Neural cell (in vitro differentiated cells): ENCODE measurements around the gene PPP1R13B. TPM values are rescaled to one million over a fixed set of nuclear protein-coding genes. Genes with fewer than 3 reads are reported as not detected.

Experiments
- H2AFZ ChIP-seq: fragments of 200-600, 300-800 bp; sonication (generic), shearing (Covaris generic); 2 replicates; pipeline ENCODE4 v1.6.0; 2014; ENCODE audit warnings: low read depth, mild to moderate bottlenecking, antibody characterized with exemption, low read length, moderate library complexity
- H3F3A ChIP-seq: fragments of 200-600 bp; shearing (Covaris generic); 2 replicates; pipeline ENCODE4 v1.6.1; 2016; ENCODE audit warnings: mild to moderate bottlenecking, moderate library complexity, mixed read lengths, antibody characterized with exemption, low read length; ENCODE audit not compliant: insufficient read depth, poor library complexity, severe bottlenecking
- H3K27ac ChIP-seq: fragments of 200-600, 300-800 bp; sonication (generic), shearing (Covaris generic); 2 replicates; pipeline ENCODE4 v1.5.1; 2014; ENCODE audit warnings: mild to moderate bottlenecking, low read length, moderate library complexity
- H3K27me3 ChIP-seq: fragments of 300-800, 200-600 bp; sonication (generic), shearing (Covaris generic); 2 replicates; pipeline ENCODE4 v1.6.0; 2014; ENCODE audit warnings: mild to moderate bottlenecking, low read depth, low read length, moderate library complexity; ENCODE audit not compliant: insufficient read depth
- H3K36me3 ChIP-seq: fragments of 300-800, 200-600 bp; sonication (generic), shearing (Covaris generic); 2 replicates; pipeline ENCODE4 v1.5.1; 2014; ENCODE audit warnings: mild to moderate bottlenecking, antibody characterized with exemption, low read length, moderate library complexity; ENCODE audit not compliant: insufficient read depth
- H3K4me2 ChIP-seq: fragments of 300-800, 200-600 bp; sonication (generic), shearing (Covaris generic); 2 replicates; pipeline ENCODE4 v1.6.0; 2014; ENCODE audit warnings: mild to moderate bottlenecking, low read length
- H3K4me3 ChIP-seq: fragments of 300-800, 200-600 bp; sonication (generic), shearing (Covaris generic); 2 replicates; pipeline ENCODE4 v1.5.1; 2014; ENCODE audit warnings: mild to moderate bottlenecking, low read length, moderate library complexity
- H3K79me2 ChIP-seq: fragments of 200-600 bp; shearing (Covaris generic); replicated peaks from 2 replicates; pipeline ENCODE4 v1.6.0; 2014; ENCODE audit warnings: mild to moderate bottlenecking, low read length, moderate library complexity; ENCODE audit not compliant: insufficient read depth
- H3K9ac ChIP-seq: fragments of 300-800, 200-600 bp; sonication (generic), shearing (Covaris generic); 2 replicates; pipeline ENCODE4 v1.6.1; 2016; ENCODE audit warnings: mild to moderate bottlenecking, low read length, mixed read lengths
- H3K9me2 ChIP-seq: fragments of 200-600 bp; shearing (Covaris generic); 2 replicates; pipeline ENCODE4 v1.6.1; 2016; ENCODE audit warnings: mild to moderate bottlenecking, low read length, mixed read lengths; ENCODE audit not compliant: insufficient read depth
- H3K9me3 ChIP-seq: fragments of 200-600, 300-800 bp; sonication (generic), shearing (Covaris generic); 2 replicates; pipeline ENCODE4 v1.6.1; 2016; ENCODE audit warnings: mild to moderate bottlenecking, mixed run types, low read length, moderate library complexity, mixed read lengths
- H4K20me1 ChIP-seq: fragments of 200-600 bp; shearing (Covaris generic); 2 replicates; pipeline ENCODE4 v1.6.1; 2016; ENCODE audit warnings: mild to moderate bottlenecking, mixed run types; ENCODE audit not compliant: insufficient read depth
- EP300 ChIP-seq: fragments of 450-650 bp; conservative IDR thresholded peaks from 2 replicates; pipeline ENCODE4 v1.6.1; 2014; ENCODE audit warnings: antibody characterized with exemption, mild to moderate bottlenecking, moderate library complexity; ENCODE audit not compliant: poor library complexity, severe bottlenecking
- EZH2 ChIP-seq: fragments of 200-600, 300-800 bp; shearing (Covaris generic), sonication (generic); IDR thresholded peaks from 2 replicates; pipeline ENCODE4 v1.6.1; 2014; ENCODE audit warnings: antibody characterized with exemption, low read length, borderline replicate concordance, mild to moderate bottlenecking; ENCODE audit not compliant: insufficient read depth, poor library complexity, severe bottlenecking
- MXI1 ChIP-seq: fragments of 450-650 bp; conservative IDR thresholded peaks from 2 replicates; pipeline ENCODE4 v1.6.1; 2014; ENCODE audit warnings: antibody characterized with exemption, mild to moderate bottlenecking; ENCODE audit not compliant: poor library complexity, severe bottlenecking
- POLR2AphosphoS5 ChIP-seq: IDR thresholded peaks from 2 replicates; pipeline ENCODE4 v1.6.1; 2012
- RAD21 ChIP-seq: fragments of 450-650 bp; conservative IDR thresholded peaks from 2 replicates; pipeline ENCODE4 v1.6.1; 2014; ENCODE audit warnings: antibody characterized with exemption, mild to moderate bottlenecking, moderate library complexity
- SMC3 ChIP-seq: fragments of 450-650 bp; conservative IDR thresholded peaks from 2 replicates; pipeline ENCODE4 v1.6.1; 2014; ENCODE audit warnings: antibody characterized with exemption, mild to moderate bottlenecking, moderate library complexity; ENCODE audit not compliant: poor library complexity
- TAF1 ChIP-seq: IDR thresholded peaks from 2 replicates; pipeline ENCODE4 v1.6.1; 2012; ENCODE audit warnings: low read depth
- polyA plus RNA-seq: library from polyadenylated mRNA; depleted of rRNA; stranded (reverse); fragments of >200 nt; gene quantifications from 2 replicates; pipeline ENCODE4 v1.2.3, GENCODE V29; 2014
- TF ChIP-seq, protein P1 (sequence below): IDR thresholded peaks from 2 replicates; pipeline ENCODE4 v1.6.1; 2012; ENCODE audit warnings: borderline replicate concordance

PPP1R13B gene
- polyA plus RNA-seq, 1 donor from 2014 or later = 8.2 TPM

DNA sequence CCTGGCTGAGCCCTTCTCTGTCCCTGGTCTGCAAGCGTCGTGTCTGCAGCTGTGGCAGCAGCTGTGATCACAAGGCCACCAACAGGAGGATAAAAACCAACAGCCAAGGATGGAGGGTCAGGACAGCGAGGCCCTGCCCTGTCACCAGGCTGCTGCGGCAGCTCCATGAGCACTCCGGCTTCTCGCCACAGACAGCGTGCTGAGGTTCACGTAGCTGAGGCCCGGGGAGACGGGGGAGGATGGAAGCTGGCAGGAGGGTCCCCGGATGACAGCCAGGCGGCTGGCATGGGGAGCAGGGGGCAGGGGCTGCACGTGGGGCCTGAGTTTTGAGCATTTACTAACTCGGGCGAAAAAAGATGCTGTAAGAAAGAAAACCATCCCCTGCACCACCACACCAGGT, 137.6 kb downstream of the PPP1R13B start:
- Histone ChIP-seq H3K9ac (no peak overlapping the region), H3K4me2 (no peak overlapping the region), H3K36me3 (no peaks in the 10 kb centered on the region), H3K27ac (no peak overlapping the region), H2AFZ (no peak overlapping the region), H4K20me1 (no peaks in the 10 kb centered on the region), H3F3A (no peaks in the 10 kb centered on the region), H3K4me3 (no peak overlapping the region), H3K9me2 (no peaks in the 10 kb centered on the region), H3K27me3 (no peaks in the 10 kb centered on the region), H3K9me3 (no peaks in the 10 kb centered on the region), H3K79me2 (peaks cover 5% of the 10 kb centered on the region)
- TF ChIP-seq SMC3 = no peak
- TF ChIP-seq, protein P1, sequence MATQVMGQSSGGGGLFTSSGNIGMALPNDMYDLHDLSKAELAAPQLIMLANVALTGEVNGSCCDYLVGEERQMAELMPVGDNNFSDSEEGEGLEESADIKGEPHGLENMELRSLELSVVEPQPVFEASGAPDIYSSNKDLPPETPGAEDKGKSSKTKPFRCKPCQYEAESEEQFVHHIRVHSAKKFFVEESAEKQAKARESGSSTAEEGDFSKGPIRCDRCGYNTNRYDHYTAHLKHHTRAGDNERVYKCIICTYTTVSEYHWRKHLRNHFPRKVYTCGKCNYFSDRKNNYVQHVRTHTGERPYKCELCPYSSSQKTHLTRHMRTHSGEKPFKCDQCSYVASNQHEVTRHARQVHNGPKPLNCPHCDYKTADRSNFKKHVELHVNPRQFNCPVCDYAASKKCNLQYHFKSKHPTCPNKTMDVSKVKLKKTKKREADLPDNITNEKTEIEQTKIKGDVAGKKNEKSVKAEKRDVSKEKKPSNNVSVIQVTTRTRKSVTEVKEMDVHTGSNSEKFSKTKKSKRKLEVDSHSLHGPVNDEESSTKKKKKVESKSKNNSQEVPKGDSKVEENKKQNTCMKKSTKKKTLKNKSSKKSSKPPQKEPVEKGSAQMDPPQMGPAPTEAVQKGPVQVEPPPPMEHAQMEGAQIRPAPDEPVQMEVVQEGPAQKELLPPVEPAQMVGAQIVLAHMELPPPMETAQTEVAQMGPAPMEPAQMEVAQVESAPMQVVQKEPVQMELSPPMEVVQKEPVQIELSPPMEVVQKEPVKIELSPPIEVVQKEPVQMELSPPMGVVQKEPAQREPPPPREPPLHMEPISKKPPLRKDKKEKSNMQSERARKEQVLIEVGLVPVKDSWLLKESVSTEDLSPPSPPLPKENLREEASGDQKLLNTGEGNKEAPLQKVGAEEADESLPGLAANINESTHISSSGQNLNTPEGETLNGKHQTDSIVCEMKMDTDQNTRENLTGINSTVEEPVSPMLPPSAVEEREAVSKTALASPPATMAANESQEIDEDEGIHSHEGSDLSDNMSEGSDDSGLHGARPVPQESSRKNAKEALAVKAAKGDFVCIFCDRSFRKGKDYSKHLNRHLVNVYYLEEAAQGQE = no peak
- TF ChIP-seq POLR2AphosphoS5 = peak; percentile 7

DNA sequence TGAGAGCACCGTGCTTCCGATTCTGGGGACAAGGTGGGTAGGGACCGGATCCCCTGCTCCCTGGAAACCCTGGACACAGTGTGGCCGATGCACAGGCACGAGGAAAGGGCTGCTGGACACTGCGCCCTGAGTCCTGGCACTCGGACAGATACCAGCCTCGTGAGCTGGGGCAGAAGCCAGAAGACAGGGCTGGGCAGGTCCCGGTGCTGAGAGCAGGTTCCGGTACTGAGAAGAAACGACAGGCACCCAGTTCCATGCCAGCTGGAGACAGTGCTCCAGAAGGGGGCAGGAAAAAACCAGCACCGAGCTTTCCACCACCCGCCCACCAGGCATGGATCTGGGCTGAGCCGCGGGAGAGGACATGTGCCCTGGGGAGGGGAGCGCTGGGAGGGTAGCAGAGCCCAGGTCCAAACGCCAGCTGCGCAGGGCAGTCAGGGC, 138.6 kb downstream of the PPP1R13B start:
- Histone ChIP-seq H3K4me3 (no peak overlapping the region), H3K9ac (no peak overlapping the region), H3K9me2 (no peaks in the 10 kb centered on the region), H3K36me3 (no peaks in the 10 kb centered on the region), H4K20me1 (no peaks in the 10 kb centered on the region), H3K79me2 (no peaks in the 10 kb centered on the region), H2AFZ (no peak overlapping the region), H3K27ac (no peak overlapping the region), H3K4me2 (no peak overlapping the region), H3F3A (no peaks in the 10 kb centered on the region), H3K27me3 (no peaks in the 10 kb centered on the region), H3K9me3 (no peaks in the 10 kb centered on the region)
- TF ChIP-seq TAF1 (no peak), POLR2AphosphoS5 (no peak), RAD21 (no peak), MXI1 (no peak), EZH2 (no peak), EP300 (no peak), SMC3 (no peak)
- TF ChIP-seq, protein P1 = no peak
